ENCODE data around the gene TRIM71. TPM values are rescaled to one million over a fixed set of nuclear protein-coding genes. Genes with fewer than 3 reads are reported as not detected.

TRIM71 gene
- total RNA-seq, 4 donors from 2014 or later: not detected

- TF ChIP-seq POLR2AphosphoS5 (IDR thresholded peaks at IDR 0.05) (no peak), POLR2A (IDR thresholded peaks at IDR 0.05) (no peak), EP300 (IDR thresholded peaks at IDR 0.05) (no peak), CTCF (IDR thresholded peaks at IDR 0.05) (no peak)
- H3K4me1 ChIP-seq: no peaks in the 10 kb centered on the region
- peaks cover 7% of the 10 kb centered on the region for H3K27me3 ChIP-seq
- H3K4me3 ChIP-seq: no peak overlapping the region
- no peaks in the 10 kb centered on the region for H3K36me3 ChIP-seq
- WGBS, 2 donors (ENCODE audit: low coverage in 1 of 2): 59 to 79% methylated on average over 3 to 4 of the region's 4 CpGs
- no peak for ATAC-seq
- H3K9me3 ChIP-seq: no peaks in the 10 kb centered on the region
- no peak overlapping the region for H3K27ac ChIP-seq
Observed at GRCh38 chr3:32848215-32848614, 30.4 kb downstream of the TRIM71 start.

GRCh38 chr3:32849046-32849445 lies 31.2 kb downstream of the TRIM71 start:
- Histone ChIP-seq H3K27ac (no peak overlapping the region), H3K4me1 (no peaks in the 10 kb centered on the region), H3K4me3 (no peak overlapping the region), H3K27me3 (peaks cover 7% of the 10 kb centered on the region), H3K9me3 (no peaks in the 10 kb centered on the region), H3K36me3 (no peaks in the 10 kb centered on the region)
- no peak for ATAC-seq
- WGBS, 2 donors (ENCODE audit: low coverage in 1 of 2): 75 to 95% methylated on average over 1 to 3 of the region's 4 CpGs
- no peak for TF ChIP-seq CTCF (IDR thresholded peaks at IDR 0.05)

GRCh38 chr3:32850226-32850625 lies 32.4 kb downstream of the TRIM71 start:
- no peak for ATAC-seq
- H3K36me3 ChIP-seq: no peaks in the 10 kb centered on the region
- 68 to 76% methylated on average over 3 of the region's 3 CpGs for WGBS, 2 donors (ENCODE audit: low coverage in 1 of 2)

GRCh38 chr3:32850636-32851035 lies 32.8 kb downstream of the TRIM71 start:
- Histone ChIP-seq H3K4me3 (no peak overlapping the region), H3K27me3 (peaks cover 7% of the 10 kb centered on the region), H3K4me1 (no peaks in the 10 kb centered on the region), H3K36me3 (no peaks in the 10 kb centered on the region), H3K27ac (no peak overlapping the region), H3K9me3 (no peaks in the 10 kb centered on the region)
- no peak for ATAC-seq
- WGBS, 2 donors (ENCODE audit: low coverage in 1 of 2): 61 to 87% methylated on average over 4 to 5 of the region's 5 CpGs
- TF ChIP-seq EP300 (IDR thresholded peaks at IDR 0.05) (no peak), CTCF (IDR thresholded peaks at IDR 0.05) (no peak)

More at GRCh38 chr3:32850226-32850625, 32.4 kb downstream of the TRIM71 start:
- H3K27me3 ChIP-seq: peaks cover 7% of the 10 kb centered on the region
- H3K4me3 ChIP-seq: no peak overlapping the region
- H3K9me3 ChIP-seq: no peaks in the 10 kb centered on the region
- no peak overlapping the region for H3K27ac ChIP-seq
- no peaks in the 10 kb centered on the region for H3K4me1 ChIP-seq
- TF ChIP-seq EP300 (IDR thresholded peaks at IDR 0.05) (no peak), POLR2AphosphoS5 (IDR thresholded peaks at IDR 0.05) (no peak), POLR2A (IDR thresholded peaks at IDR 0.05) (no peak), CTCF (IDR thresholded peaks at IDR 0.05) (no peak)

GRCh38 chr3:32852146-32852545 lies 34.3 kb downstream of the TRIM71 start:
- no peaks in the 10 kb centered on the region for H3K4me1 ChIP-seq
- no peaks in the 10 kb centered on the region for H3K36me3 ChIP-seq
- H3K9me3 ChIP-seq: no peaks in the 10 kb centered on the region
- ATAC-seq: no peak
- WGBS, 2 donors (ENCODE audit: low coverage in 1 of 2): 40 to 100% methylated on average over 1 to 2 of the region's 4 CpGs
- peaks cover 7% of the 10 kb centered on the region for H3K27me3 ChIP-seq
- no peak overlapping the region for H3K27ac ChIP-seq
- TF ChIP-seq POLR2A (IDR thresholded peaks at IDR 0.05): no peak
- no peak for TF ChIP-seq EP300 (IDR thresholded peaks at IDR 0.05)
- no peak for TF ChIP-seq POLR2AphosphoS5 (IDR thresholded peaks at IDR 0.05)
- TF ChIP-seq CTCF (IDR thresholded peaks at IDR 0.05): no peak
- H3K4me3 ChIP-seq: no peak overlapping the region
